ENCODE measurements around the gene DLG2.

GRCh38 chr11:83895516-83895915, 1731.6 kb downstream of the DLG2 start:
- TF ChIP-seq ETS2 (tag; IDR thresholded peaks at IDR 0.05; ENCODE audit: borderline replicate concordance, poor library complexity, severe bottlenecking) (no peak), ZNF609 (CRISPR knock-in tag; IDR thresholded peaks at IDR 0.05; ENCODE audit: borderline replicate concordance) (no peak)

Data from K562 (cell line).